Measurements from ENCODE around the gene AMOTL1.

- no peak for TF ChIP-seq POLR2A (IDR thresholded peaks at IDR 0.05)
- TF ChIP-seq CTCF (IDR thresholded peaks at IDR 0.05), result no peak
Observed at GRCh38 chr11:94757037-94757735, 11.0 kb upstream of the AMOTL1 start.

All from right lobe of liver (tissue), 4 donors.